Astrocyte (in vitro differentiated cells and primary cell): ENCODE results near the gene ATXN10.

Source experiments
- EZH2 ChIP-seq: IDR thresholded peaks from 2 replicates; pipeline ENCODE4 v1.6.1; 2012; ENCODE audit warnings: mild to moderate bottlenecking, low read length, inconsistent platforms; ENCODE audit not compliant: insufficient read depth
- TF ChIP-seq, protein P1 (sequence below): IDR thresholded peaks from 2 replicates; pipeline ENCODE4 v1.5.1; 2011; ENCODE audit warnings: low read depth, mild to moderate bottlenecking, inconsistent platforms, low read length, moderate library complexity; ENCODE audit not compliant: insufficient read depth

DNA sequence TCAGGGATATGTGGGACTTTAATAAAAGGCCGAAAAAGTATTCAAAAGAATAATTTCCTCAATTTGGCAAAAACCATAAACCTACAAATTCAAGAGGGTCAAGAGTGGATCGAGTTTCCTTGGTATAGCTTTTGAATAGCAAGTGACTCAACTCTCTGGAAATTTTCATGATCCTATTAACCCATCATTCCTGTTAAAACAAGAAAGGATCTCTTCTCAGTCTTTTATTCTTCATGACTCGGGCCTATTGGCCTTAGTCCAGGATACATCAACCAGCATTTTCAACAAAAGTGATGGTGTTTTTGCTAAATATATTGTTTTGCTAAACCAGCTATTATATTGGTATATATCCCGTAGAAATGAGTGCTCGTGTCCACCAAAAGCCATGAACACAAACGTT is 110.3 kb downstream of the ATXN10 start:
- TF ChIP-seq, protein P1, sequence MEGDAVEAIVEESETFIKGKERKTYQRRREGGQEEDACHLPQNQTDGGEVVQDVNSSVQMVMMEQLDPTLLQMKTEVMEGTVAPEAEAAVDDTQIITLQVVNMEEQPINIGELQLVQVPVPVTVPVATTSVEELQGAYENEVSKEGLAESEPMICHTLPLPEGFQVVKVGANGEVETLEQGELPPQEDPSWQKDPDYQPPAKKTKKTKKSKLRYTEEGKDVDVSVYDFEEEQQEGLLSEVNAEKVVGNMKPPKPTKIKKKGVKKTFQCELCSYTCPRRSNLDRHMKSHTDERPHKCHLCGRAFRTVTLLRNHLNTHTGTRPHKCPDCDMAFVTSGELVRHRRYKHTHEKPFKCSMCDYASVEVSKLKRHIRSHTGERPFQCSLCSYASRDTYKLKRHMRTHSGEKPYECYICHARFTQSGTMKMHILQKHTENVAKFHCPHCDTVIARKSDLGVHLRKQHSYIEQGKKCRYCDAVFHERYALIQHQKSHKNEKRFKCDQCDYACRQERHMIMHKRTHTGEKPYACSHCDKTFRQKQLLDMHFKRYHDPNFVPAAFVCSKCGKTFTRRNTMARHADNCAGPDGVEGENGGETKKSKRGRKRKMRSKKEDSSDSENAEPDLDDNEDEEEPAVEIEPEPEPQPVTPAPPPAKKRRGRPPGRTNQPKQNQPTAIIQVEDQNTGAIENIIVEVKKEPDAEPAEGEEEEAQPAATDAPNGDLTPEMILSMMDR: no peak
- TF ChIP-seq EZH2: no peak
